Measurements from ENCODE around the gene RHBDD2.

GRCh38 chr7:75889223-75889825 is 10.5 kb downstream of the RHBDD2 start:
- TF ChIP-seq CTCF (IDR thresholded peaks at IDR 0.05) (no peak), POLR2AphosphoS5 (IDR thresholded peaks at IDR 0.05; ENCODE audit: low read depth, low read length) (no peak), TCF7L2 (IDR thresholded peaks at IDR 0.05; ENCODE audit: low read depth, low read length) (no peak)
